Measurements from ENCODE around the gene HOXA3.

DNA sequence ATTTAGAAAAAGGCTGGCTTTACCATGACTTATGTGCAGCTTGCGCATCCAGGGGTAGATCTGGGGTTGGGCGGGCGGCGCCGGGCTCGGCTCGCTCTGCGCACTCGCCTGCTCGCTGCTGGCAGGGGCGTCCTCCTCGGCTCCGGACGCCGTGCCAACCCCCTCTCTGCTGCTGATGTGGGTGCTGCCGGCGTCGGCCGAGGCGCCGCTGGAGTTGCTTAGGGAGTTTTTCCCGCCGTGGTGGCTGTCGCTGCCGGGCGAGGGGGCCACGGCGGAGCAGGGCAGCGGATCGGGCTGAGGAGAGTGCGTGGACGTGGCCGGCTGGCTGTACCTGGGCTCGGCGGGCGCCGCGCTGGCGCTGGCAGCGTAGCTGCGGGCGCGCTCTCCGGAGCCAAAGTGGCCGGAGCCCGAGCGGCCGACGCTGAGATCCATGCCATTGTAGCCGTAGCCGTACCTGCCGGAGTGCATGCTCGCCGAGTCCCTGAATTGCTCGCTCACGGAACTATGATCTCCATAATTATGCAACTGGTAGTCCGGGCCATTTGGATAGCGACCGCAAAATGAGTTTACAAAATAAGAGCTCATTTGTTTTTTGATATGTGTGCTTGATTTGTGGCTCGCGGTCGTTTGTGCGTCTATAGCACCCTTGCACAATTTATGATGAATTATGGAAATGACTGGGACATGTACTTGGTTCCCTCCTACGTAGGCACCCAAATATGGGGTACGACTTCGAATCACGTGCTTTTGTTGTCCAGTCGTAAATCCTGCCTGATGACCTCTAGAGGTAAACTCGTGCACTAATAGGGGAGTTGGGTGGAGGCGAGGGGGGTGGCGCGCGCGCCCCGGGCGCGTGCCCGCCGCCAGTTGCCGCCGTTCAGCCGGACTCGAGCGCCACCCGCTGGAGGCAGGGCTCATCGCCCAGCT, 9.1 kb downstream of the HOXA3 start, which contains the start of gene HOXA5:
- TF ChIP-seq, protein P1, sequence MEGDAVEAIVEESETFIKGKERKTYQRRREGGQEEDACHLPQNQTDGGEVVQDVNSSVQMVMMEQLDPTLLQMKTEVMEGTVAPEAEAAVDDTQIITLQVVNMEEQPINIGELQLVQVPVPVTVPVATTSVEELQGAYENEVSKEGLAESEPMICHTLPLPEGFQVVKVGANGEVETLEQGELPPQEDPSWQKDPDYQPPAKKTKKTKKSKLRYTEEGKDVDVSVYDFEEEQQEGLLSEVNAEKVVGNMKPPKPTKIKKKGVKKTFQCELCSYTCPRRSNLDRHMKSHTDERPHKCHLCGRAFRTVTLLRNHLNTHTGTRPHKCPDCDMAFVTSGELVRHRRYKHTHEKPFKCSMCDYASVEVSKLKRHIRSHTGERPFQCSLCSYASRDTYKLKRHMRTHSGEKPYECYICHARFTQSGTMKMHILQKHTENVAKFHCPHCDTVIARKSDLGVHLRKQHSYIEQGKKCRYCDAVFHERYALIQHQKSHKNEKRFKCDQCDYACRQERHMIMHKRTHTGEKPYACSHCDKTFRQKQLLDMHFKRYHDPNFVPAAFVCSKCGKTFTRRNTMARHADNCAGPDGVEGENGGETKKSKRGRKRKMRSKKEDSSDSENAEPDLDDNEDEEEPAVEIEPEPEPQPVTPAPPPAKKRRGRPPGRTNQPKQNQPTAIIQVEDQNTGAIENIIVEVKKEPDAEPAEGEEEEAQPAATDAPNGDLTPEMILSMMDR (IDR thresholded peaks at IDR 0.05), result peak; percentile 88
- TF ChIP-seq CHD4 (IDR thresholded peaks at IDR 0.05; ENCODE audit: borderline replicate concordance), result no peak
- TF ChIP-seq, protein P2, sequence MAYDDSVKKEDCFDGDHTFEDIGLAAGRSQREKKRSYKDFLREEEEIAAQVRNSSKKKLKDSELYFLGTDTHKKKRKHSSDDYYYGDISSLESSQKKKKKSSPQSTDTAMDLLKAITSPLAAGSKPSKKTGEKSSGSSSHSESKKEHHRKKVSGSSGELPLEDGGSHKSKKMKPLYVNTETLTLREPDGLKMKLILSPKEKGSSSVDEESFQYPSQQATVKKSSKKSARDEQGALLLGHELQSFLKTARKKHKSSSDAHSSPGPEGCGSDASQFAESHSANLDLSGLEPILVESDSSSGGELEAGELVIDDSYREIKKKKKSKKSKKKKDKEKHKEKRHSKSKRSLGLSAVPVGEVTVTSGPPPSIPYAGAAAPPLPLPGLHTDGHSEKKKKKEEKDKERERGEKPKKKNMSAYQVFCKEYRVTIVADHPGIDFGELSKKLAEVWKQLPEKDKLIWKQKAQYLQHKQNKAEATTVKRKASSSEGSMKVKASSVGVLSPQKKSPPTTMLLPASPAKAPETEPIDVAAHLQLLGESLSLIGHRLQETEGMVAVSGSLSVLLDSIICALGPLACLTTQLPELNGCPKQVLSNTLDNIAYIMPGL (CRISPR knock-in tag; IDR thresholded peaks at IDR 0.05; ENCODE audit: borderline replicate concordance), result no peak
- TF ChIP-seq RFX5 (IDR thresholded peaks at IDR 0.05), result no peak
